GM18867 (cell line): ENCODE results near the gene SYT2.
"Not testable (repeated sequence)": the region's sequence is repeated elsewhere in the genome, so short reads cannot be mapped to it uniquely, and the experiment has no call there.

Source experiments
- ATAC-seq: cut with Tn5 transposase; IDR thresholded peaks from one replicate; pipeline ENCODE4 v1.9.1; 2021; ENCODE audit warnings: mild to moderate bottlenecking, moderate library complexity; ENCODE audit not compliant: unreplicated experiment

SYT2 gene

DNA sequence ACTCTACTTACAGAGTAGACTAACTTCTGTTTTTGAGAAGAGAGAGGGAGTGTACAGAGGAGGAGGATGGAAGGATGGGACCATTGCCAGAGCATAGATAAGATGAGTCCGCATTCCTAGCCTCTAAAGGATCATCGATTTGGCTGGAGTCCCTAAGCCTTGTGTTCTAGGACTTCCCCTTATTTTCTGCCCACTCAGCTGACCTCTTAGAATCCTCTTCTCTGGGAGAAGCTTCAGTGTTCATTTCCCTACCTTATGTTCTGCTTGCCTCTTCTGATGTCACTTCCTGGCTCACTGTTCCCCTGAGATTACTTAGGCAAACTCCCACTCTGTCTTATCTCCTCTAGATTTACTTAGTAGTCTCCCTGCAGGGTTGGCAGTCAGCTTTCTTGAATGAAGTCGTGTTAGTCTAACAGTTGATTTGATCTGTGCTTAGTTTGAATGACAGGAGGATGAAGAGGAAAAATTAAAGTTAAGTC is 156.7 kb downstream of the SYT2 start:
- no peak for ATAC-seq

DNA sequence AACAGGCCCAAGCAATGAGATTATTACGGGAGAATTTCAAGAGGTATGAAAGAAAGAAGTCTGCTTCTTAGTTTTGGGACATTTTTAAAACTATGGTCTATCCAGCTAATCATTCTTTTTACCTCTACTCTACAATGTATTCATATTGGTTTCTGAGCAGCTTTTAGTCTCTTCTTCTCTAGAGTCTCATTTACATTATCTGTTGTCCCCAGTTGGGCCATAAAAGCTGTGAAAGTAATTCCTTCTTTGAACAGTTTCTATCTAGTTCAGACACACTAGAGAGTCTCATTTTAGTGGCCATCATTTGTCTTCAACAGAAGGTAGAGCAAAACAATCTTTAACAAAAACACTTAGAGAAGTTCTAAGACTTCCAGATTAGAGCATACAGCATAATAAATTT is 157.2 kb downstream of the SYT2 start:
- ATAC-seq = not testable (repeated sequence)

DNA sequence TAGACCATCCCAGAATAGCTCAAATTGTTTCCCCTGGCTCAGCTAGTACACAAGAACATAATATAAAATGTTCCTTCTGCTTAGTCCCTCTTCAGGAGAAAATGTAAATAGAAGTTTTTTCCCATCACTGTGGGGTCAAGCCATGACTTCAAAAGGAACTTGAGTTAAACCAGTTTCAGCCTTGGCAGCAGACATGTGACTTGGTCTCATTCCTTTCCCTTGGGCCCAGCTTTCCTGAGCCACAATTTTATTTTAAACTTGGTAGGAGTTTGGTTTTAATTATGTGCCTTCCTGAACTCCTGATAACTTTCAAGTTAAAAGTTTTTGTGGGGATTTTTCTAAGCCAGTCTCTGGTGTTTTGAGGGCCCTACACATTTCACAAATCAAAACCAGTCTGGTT is 157.6 kb downstream of the SYT2 start:
- ATAC-seq = not testable (repeated sequence)

DNA sequence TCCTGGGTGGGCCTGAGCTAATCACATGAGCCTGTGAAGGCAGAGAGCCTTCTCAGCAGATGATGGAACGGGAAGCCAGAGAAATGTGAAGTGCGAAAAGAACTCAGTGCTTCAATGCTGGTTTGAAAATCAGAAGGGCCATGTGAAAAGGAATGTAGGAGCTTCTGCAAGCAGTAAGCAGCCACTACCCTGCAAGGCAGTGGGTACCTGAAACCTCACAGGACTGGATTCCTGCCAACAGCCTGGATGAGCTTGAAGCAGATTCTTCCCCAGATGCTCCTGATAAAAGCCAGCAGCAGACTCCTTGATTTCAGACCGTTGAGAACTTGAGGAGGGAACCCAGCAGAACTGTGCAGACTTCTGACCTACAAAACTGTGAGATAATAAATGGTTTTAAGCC is 158.6 kb downstream of the SYT2 start:
- no peak for ATAC-seq

DNA sequence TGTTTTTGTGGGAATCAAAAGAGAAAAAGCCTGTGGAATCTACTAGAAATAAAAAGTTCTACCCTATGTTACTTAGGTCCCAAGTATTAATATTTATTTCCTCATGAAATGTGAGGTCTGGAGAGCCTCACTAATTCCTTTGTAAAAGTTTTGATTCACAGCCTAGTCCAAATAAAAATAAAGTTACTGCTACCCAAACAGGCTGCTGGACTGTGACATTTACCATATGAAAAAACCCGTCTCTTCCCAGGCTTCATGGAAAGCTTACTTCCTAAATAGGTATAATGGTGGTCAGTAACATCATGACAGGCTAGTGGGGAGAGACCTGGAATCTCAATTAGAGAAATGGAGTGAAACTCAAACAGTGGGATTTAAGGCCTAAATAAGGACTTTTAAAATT is 160.2 kb downstream of the SYT2 start:
- not testable (repeated sequence) for ATAC-seq

DNA sequence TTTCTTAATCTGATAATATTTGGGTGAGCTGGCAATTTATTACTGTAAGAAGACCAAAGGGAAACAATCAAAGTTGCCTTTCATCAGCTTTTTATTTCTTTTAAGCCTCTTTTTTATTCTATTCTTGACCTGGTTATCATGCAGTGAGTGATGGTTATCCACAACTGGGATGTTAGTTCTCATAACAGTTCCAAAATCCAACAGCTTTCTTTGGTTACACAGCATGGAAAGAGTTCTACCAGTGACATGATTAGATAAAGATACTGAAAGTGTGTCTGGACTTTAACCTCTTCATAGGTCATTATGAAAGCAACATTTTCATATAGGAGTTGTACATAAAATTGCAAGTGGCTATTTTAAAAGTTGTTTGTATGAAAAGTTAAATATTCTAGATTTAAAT is 163.0 kb downstream of the SYT2 start:
- peak; percentile 55 for ATAC-seq

DNA sequence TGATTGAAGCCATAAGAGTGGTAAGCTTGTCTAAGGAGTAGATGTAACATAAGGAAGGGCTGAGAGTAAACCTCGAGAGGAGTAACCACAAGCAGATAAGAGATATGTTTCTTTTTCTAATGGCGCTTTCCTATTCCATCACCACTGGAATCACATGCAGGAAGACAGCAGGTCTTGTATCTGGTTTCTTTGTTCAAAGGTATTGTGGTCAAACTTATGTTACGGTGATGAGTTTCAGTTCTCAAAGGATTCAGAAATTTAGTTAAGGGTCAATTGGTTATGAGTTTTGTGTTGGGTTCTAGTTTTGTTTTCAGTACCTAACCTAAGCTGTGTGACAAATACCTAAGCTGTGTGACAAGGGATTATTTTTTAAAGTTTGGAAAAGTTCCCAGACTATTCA is 163.5 kb downstream of the SYT2 start:
- peak; percentile 88 for ATAC-seq

DNA sequence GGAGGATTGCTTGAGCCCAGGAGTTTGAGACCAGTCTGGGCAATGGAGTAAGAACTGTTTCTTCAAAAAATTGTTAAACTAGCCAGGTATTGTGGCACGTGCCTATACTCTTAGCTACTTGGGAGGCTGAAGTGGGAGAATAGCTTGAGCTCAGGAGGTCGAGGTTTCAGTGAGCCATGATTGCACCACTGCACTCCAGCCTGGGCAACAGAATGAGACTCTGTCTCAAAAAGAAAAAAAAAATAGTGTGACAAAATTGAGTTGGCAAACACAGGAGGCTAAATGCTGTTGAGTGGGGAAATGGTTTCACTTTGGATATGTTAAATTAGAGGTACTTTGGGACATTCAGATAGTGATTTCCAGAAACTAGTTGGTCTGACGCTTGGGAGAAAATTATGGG is 163.9 kb downstream of the SYT2 start:
- ATAC-seq = peak; percentile 25

DNA sequence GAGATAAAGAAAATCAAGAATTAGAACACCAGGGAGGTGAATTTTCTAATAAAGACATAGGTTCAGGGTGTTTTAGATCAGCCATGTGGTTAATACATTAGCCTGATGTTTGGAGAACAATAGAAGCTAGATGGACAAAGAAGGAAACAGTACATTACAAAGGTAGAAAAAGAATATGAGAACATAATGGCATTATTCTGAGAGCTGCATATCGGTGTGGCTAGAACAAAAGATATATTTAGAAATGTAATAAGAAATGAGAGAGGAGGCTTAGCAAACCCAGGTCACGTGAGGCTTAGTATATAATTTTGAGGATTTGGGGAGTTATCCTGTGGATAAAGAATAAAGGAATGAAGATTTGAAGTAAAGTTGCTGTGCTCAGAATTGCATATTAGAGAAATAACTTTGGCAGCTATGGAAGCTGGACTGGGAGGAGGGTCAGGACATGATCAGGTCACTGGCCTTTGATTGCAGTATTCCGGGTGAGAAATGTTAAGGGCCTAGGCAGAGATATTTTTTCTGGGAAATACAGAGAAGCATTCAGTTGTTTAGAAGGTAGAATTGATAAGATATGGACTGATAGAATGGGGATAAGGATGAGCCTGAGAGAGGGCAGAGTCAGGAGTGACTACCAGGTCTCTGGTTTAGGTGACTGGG is 164.5 kb downstream of the SYT2 start:
- ATAC-seq = not testable (repeated sequence)

DNA sequence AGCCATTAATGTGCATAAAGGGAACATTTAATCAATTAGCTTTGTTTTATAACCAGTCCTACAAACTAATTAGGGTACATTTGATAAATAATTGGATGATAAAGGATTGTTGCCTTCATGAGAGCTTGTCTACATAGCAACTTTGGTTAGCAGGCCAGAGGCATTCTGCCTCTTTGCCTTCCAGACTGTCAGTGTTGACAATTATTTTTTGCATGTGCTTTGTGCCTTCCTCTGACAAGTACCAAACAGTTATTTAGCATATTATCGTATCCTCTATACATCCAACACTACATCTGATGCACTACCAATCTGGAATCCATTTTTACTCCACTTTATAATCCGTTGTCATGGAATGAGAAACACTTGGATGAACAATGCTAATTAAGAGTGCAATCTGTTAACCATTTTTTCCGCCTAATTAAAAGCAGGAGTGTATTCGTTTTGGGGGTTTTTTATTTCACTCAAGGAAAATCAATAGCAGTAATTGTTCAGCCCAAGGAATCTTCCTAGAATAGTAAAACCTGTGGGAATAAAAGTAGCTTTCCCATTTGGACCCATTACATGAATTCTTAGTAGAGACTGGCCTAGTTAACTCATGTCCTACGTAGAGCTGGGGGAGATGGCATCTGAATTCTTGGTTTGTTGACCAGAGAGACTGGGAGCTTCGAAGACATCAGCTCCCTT is 165.3 kb downstream of the SYT2 start:
- not testable (repeated sequence) for ATAC-seq

DNA sequence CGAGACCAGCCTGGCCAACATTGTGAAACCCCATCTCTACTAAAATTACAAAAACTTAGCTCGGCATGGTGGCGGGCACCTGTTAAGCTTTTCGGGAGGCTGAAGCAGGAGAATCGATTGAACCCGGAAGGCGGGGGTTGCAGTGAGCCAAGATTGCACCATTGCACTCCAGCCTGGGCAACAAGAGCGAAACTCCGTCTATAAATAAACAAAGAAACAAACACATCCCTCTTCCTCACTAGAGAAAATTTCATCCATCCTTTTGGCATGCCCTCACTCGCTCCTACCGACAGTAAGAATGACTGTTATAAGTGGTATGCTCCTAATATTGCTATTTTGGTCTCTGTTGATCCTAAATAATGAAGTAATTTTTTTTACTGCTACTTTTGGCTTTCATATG is 166.7 kb downstream of the SYT2 start:
- not testable (repeated sequence) for ATAC-seq

DNA sequence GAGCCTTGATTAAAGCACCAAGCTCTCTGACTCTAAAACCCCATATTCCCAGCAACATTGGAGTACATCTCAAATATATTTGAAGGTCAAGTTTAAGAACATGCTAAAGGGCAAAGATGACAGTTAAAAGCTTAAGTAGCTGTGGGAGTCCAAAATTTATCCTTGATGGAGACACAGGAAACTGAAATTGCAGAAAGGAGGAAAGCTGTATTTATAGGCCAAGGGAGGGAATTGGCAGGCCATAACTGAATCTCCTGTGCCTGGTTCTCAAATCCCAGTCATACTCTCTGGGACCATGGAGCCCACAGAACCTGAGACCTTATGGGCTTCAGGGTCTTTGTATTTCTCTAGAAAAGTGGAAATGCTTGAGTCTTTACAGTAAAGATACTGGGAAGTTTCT is 167.8 kb downstream of the SYT2 start:
- ATAC-seq = not testable (repeated sequence)

DNA sequence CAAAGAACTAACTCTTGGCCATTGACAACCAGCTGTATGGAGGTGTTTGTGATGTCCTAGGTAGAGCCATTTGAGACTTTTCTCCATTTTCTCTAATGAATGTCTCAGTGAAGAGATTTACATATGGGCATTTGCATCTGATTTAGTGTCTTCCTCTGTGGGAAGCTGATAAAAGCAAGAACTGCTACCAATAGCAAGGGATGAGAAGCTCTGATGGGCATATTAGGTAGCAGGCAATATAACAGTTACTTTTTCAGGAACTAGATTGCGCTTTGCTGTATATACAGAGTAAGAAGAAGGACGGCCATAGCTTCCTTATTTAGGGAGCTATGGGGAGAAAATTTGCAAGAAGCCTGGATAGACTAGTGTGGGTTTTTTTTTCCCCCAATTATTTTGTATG is 169.4 kb downstream of the SYT2 start:
- ATAC-seq = not testable (repeated sequence)
